ENCODE measurements around the gene STARD13.

GRCh38 chr13:33066329-33066728, 219.2 kb downstream of the STARD13 start:
- TF ChIP-seq CTCF (IDR thresholded peaks at IDR 0.05): no peak
- no peak for TF ChIP-seq POLR2A (IDR thresholded peaks at IDR 0.05)

Data from right lobe of liver (tissue), 4 donors.